ENCODE measurements around the gene OR4F3. TPM values are rescaled to one million over a fixed set of nuclear protein-coding genes. Genes with fewer than 3 reads are reported as not detected.
"Not testable (repeated sequence)": the region's sequence is repeated elsewhere in the genome, so short reads cannot be mapped to it uniquely, and the experiment has no call there.

OR4F3 gene
- total RNA-seq (under 1 TPM in 2 of 6 donors, not detected in 4; 0.23 to 0.24 TPM), polyA plus RNA-seq (not detected)

GRCh38 chr5:181366968-181367367, at the start of gene OR4F3:
TSS of gene OR4F3 (plus strand) at chr5:181367268.
- H3K4me1 ChIP-seq; DNase-seq; H3K36me3 ChIP-seq; FAIRE-seq; H3K4me3 ChIP-seq; H3K27me3 ChIP-seq; H3K9me3 ChIP-seq; ATAC-seq; H3K27ac ChIP-seq; intact Hi-C loops (cut with DNase I): not testable (repeated sequence)

Other genes starting within 250 kb of the OR4F3 start
- gene OR2V1, start 236.1 kb upstream of the OR4F3 start, total RNA-seq = not detected
- not detected for gene OR2V1, start 236.1 kb upstream of the OR4F3 start, polyA plus RNA-seq
- gene OR2V2, start 219.7 kb upstream of the OR4F3 start, total RNA-seq = not detected
- gene OR2V2, start 219.7 kb upstream of the OR4F3 start, polyA plus RNA-seq = not detected
- 10 to 100 TPM in 1 of 6 donors, 1 to 10 TPM in 5; 1.9 to 11.1 (median 3.9) TPM for gene TRIM7, start 162.1 kb upstream of the OR4F3 start, total RNA-seq
- 1 to 10 TPM; 2.4 to 3.0 TPM for gene TRIM7, start 162.1 kb upstream of the OR4F3 start, polyA plus RNA-seq
- 10 to 100 TPM; 11.4 to 22.1 (median 12.1) TPM for gene TRIM41, start 144.0 kb upstream of the OR4F3 start, total RNA-seq
- gene TRIM41, start 144.0 kb upstream of the OR4F3 start, polyA plus RNA-seq = 10 to 100 TPM; 17.3 to 28.7 TPM
- 1,000 to 10,000 TPM in 5 of 6 donors, 100 to 1,000 TPM in 1; 974 to 1,629 (median 1,266) TPM for gene RACK1, start 123.4 kb upstream of the OR4F3 start, total RNA-seq
- gene RACK1, start 123.4 kb upstream of the OR4F3 start, polyA plus RNA-seq = 1,000 to 10,000 TPM; 1,162 to 1,304 TPM
- gene TRIM52, start 106.1 kb upstream of the OR4F3 start, total RNA-seq = 10 to 100 TPM in 1 of 6 donors, 1 to 10 TPM in 5; 5.6 to 10.4 (median 7.4) TPM
- 10 to 100 TPM; 12.8 to 18.1 TPM for gene TRIM52, start 106.1 kb upstream of the OR4F3 start, polyA plus RNA-seq

Data from pancreas (tissue), 10 donors.